ENCODE data around the gene OR3A2.

DNA sequence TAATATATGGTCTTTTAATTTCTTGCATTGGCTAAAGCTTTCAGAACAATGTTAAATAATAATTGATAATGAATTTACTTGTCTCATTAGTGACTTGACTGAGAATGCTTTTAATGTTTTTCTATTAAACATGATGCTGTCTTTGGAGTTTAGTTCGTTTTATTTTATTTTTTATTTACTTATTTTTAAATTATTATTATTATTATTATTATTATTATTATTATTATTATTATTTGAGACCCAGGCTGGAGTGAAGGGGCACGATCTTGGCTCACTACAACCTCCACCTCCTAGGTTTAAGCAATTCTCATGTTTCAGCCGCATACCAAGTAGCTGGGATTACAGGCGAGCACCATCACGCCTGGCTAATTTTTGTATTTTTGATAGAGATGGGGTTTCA is 29.5 kb upstream of the OR3A2 start:
- TF ChIP-seq, protein P1, sequence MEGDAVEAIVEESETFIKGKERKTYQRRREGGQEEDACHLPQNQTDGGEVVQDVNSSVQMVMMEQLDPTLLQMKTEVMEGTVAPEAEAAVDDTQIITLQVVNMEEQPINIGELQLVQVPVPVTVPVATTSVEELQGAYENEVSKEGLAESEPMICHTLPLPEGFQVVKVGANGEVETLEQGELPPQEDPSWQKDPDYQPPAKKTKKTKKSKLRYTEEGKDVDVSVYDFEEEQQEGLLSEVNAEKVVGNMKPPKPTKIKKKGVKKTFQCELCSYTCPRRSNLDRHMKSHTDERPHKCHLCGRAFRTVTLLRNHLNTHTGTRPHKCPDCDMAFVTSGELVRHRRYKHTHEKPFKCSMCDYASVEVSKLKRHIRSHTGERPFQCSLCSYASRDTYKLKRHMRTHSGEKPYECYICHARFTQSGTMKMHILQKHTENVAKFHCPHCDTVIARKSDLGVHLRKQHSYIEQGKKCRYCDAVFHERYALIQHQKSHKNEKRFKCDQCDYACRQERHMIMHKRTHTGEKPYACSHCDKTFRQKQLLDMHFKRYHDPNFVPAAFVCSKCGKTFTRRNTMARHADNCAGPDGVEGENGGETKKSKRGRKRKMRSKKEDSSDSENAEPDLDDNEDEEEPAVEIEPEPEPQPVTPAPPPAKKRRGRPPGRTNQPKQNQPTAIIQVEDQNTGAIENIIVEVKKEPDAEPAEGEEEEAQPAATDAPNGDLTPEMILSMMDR (conservative IDR thresholded peaks at IDR 0.05 in 1 of 2, IDR thresholded peaks at IDR 0.05 in 1 of 2; ENCODE audit: low read depth in 1 of 2, low read length in 2 of 2) = no peak
- no peak for TF ChIP-seq EZH2 (IDR thresholded peaks at IDR 0.05; ENCODE audit: low read length, missing control alignments)

All from fibroblast of lung (primary cell).